Measurements from ENCODE around the gene AKT1S1.

The AKT1S1 gene

GRCh38 chr19:49890349-49891311 is 13.5 kb upstream of the AKT1S1 start (continued):
- peak; percentile 75 for TF ChIP-seq GLIS1 (tag by site-specific recombination; IDR thresholded peaks at IDR 0.05)
- peak; percentile 35; the same call in 1 of the 2 replicates for TF ChIP-seq ZNF341 (tag by site-specific recombination; IDR thresholded peaks at IDR 0.05; ENCODE audit: low read depth)
- no peak for TF ChIP-seq FEZF1 (tag by site-specific recombination; IDR thresholded peaks at IDR 0.05)
- no peak for TF ChIP-seq PRDM6 (tag by site-specific recombination; IDR thresholded peaks at IDR 0.05)
- peak; percentile 67; the same call in 1 of the 2 replicates for TF ChIP-seq KLF16 (tag by site-specific recombination; IDR thresholded peaks at IDR 0.05)
- TF ChIP-seq ZNF501 (tag by site-specific recombination; IDR thresholded peaks at IDR 0.05): peak; percentile 54; the same call in 1 of the 2 replicates
- TF ChIP-seq ZSCAN4 (tag by site-specific recombination; IDR thresholded peaks at IDR 0.05): no peak
- 0 out of 2 replicates have a peak, but pooled peaks have one; percentile 30 for TF ChIP-seq RBAK (tag by site-specific recombination; IDR thresholded peaks at IDR 0.05)
- TF ChIP-seq ZNF629 (tag by site-specific recombination; IDR thresholded peaks at IDR 0.05): no peak
- TF ChIP-seq MYNN (tag by site-specific recombination; IDR thresholded peaks at IDR 0.05; ENCODE audit: borderline replicate concordance): no peak
- TF ChIP-seq, protein P1, sequence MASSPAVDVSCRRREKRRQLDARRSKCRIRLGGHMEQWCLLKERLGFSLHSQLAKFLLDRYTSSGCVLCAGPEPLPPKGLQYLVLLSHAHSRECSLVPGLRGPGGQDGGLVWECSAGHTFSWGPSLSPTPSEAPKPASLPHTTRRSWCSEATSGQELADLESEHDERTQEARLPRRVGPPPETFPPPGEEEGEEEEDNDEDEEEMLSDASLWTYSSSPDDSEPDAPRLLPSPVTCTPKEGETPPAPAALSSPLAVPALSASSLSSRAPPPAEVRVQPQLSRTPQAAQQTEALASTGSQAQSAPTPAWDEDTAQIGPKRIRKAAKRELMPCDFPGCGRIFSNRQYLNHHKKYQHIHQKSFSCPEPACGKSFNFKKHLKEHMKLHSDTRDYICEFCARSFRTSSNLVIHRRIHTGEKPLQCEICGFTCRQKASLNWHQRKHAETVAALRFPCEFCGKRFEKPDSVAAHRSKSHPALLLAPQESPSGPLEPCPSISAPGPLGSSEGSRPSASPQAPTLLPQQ (tag by site-specific recombination; IDR thresholded peaks at IDR 0.05): peak; percentile 89
- TF ChIP-seq KLF8 (tag by site-specific recombination; IDR thresholded peaks at IDR 0.05): peak; percentile 95
- peak; percentile 90 for TF ChIP-seq KLF9 (tag by site-specific recombination; IDR thresholded peaks at IDR 0.05; ENCODE audit: low read depth)
- TF ChIP-seq, protein P2, sequence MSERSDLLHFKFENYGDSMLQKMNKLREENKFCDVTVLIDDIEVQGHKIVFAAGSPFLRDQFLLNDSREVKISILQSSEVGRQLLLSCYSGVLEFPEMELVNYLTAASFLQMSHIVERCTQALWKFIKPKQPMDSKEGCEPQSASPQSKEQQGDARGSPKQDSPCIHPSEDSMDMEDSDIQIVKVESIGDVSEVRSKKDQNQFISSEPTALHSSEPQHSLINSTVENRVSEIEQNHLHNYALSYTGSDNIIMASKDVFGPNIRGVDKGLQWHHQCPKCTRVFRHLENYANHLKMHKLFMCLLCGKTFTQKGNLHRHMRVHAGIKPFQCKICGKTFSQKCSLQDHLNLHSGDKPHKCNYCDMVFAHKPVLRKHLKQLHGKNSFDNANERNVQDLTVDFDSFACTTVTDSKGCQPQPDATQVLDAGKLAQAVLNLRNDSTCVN (tag by site-specific recombination; optimal IDR thresholded peaks at IDR 0.05): peak; percentile 46
- 0 out of 2 replicates have a peak, but pooled peaks have one; percentile 40 for TF ChIP-seq KLF10 (tag by site-specific recombination; IDR thresholded peaks at IDR 0.05)
- TF ChIP-seq HOXD13 (CRISPR knock-in tag; IDR thresholded peaks at IDR 0.05; ENCODE audit: borderline replicate concordance): no peak
- TF ChIP-seq PRDM10 (tag by site-specific recombination; IDR thresholded peaks at IDR 0.05): no peak
- TF ChIP-seq SETDB1 (IDR thresholded peaks at IDR 0.05; ENCODE audit: insufficient read length, low read length): peak; percentile 1
- peak; percentile 64 for TF ChIP-seq CTCF (tag by site-specific recombination; IDR thresholded peaks at IDR 0.05)
- peak; percentile 82 for TF ChIP-seq ZFP69B (tag by site-specific recombination; IDR thresholded peaks at IDR 0.05)
- peak; percentile 45; the same call in 1 of the 2 replicates for TF ChIP-seq ZNF580 (tag by site-specific recombination; IDR thresholded peaks at IDR 0.05)
